LHCN-M2 (cell line): ENCODE data around the gene SLC25A21. TPM values are rescaled to one million over a fixed set of nuclear protein-coding genes. Genes with fewer than 3 reads are reported as not detected.
A peak's percentile ranks its signal among the peaks of the same experiment; 100 is the strongest.

Source experiments
- DNase-seq: peaks from one replicate; pipeline ENCODE4 v3.0.0-alpha.2; 2012; ENCODE audit warnings: low read depth
- total RNA-seq: library from RNA; depleted of rRNA; stranded (reverse); fragments of >200 nt; gene quantifications from 2 replicates; pipeline ENCODE4 v1.2.3, GENCODE V29; 2014

SLC25A21 gene
- total RNA-seq, 1 experiment from 2014 or later: 0.57 TPM

GRCh38 chr14:37143475-37143874 lies 28.9 kb downstream of the SLC25A21 start:
- no peak for DNase-seq

DNA sequence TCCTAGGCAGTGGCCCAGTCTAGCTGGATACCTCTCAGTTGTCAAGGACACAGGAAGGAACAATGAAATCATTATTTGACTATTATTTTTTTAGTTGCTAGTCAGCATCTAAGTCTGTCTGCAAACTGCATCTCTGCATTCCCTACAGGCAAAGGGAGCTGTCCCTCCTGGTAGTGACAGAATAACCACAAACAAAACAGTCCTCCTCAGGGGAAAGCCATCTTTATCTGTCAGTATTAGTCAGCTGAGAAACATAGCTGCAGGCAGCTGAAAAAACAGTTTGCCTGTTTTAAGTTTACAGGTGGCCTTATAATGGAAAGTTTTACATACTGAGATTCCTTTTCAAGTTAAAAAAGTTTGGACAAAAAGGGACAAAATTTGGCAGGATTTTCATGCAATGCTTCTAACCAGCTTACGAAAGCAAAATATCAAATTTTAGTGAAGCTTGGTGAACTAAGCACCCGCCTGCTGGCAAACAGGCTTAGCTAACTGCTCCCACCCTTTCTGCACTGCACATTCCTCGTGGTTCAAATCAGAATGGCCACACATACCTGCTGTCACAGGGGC lies 29.5 kb downstream of the SLC25A21 start:
- DNase-seq: peak; percentile 94

- peak; percentile 26 for DNase-seq
These were observed 32.2 kb downstream of the SLC25A21 start for GRCh38 chr14:37140176-37140575.

DNA sequence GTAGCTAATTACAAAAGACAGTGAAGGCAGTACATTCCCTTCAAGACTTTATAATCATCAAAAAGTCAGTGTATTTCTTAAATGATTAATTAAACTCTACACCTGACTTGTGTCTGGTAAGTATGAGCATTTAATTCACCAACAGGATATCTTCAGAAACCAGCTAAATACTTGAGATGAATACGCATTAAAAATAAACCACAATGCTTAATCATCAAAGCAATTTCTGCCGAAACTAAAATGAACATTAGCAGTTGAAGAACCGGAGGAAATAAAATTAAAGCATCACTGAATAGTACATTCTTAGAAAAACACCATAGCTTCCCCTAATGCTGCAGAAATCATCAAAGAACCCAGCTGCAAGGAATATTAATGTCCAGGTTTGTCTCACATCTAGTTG lies 32.7 kb downstream of the SLC25A21 start:
- peak; percentile 51 for DNase-seq

GRCh38 chr14:37138898-37139297 lies 33.5 kb downstream of the SLC25A21 start:
- peak; percentile 38 for DNase-seq

- no peak for DNase-seq
These were observed 39.0 kb downstream of the SLC25A21 start for GRCh38 chr14:37133284-37133913.

GRCh38 chr14:37131205-37131604 lies 41.2 kb downstream of the SLC25A21 start:
- DNase-seq: no peak

DNA sequence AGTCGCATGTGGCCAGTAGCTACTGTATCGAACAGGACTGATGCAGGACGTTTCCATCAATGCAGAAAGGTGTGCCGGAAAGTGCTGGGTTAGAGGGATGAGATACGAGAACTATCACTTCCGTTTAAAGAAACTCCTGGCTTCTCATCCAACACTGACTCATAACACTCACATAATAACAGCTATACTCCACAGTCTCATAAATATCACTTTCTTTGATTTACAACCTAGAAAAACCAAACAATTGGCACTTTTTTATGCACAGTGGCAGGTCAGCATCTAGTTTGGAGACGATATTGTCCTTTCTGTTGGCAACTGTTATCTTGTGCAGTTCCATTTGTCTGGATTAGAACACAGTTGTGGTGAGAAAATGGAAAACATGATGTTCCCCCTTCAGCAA lies 43.4 kb downstream of the SLC25A21 start:
- DNase-seq: no peak

- DNase-seq: peak; percentile 22
These were observed 47.8 kb downstream of the SLC25A21 start for GRCh38 chr14:37124614-37125013.

- DNase-seq: no peak
These were observed 49.3 kb downstream of the SLC25A21 start for GRCh38 chr14:37122919-37123639.

GRCh38 chr14:37122288-37122687 lies 50.1 kb downstream of the SLC25A21 start:
- peak; percentile 66 for DNase-seq

GRCh38 chr14:37118673-37119366 lies 53.6 kb downstream of the SLC25A21 start:
- DNase-seq: no peak

GRCh38 chr14:37116933-37117849 lies 55.2 kb downstream of the SLC25A21 start:
- DNase-seq: peak; percentile 91

DNA sequence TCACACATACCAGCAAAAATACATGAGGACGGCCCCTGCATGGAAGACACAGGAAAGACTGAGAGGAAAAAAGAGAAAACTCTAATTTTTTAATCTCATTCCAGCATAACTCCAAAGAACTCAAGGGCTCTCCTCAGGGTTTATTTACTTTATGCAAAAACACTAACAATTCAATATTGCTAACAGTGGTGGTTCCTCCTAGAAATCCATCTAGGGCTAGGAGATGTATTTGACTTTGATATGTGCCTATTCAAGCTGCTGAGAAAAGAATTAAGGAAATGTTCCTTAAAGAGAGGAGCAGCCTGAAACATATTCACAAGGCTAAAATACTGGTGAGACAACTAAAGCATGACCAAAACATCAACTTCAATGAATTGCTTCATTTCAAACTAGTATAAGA lies 57.0 kb downstream of the SLC25A21 start:
- no peak for DNase-seq

DNA sequence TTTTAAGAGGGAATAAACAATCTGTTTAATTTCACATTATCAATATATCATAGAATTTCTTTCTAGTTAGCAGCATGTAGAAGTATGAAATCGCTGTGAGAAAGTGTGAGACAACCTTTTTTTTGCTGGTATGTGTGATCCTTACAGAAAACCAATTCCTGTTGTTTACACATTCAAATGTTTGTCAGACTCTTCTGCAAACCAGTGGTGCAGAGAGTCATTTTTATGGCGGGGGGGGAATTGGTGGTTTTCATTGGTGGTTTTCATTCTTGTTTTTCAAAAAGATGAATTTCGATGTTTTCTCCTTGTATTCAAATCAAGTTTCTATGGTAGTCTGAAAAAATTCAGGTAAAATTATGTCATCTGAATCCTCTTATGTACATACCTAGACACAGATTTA lies 57.8 kb downstream of the SLC25A21 start:
- no peak for DNase-seq

GRCh38 chr14:37114002-37114401 lies 58.4 kb downstream of the SLC25A21 start:
- peak; percentile 47 for DNase-seq

- DNase-seq: no peak
These were observed 74.3 kb downstream of the SLC25A21 start for GRCh38 chr14:37098132-37098531.

DNA sequence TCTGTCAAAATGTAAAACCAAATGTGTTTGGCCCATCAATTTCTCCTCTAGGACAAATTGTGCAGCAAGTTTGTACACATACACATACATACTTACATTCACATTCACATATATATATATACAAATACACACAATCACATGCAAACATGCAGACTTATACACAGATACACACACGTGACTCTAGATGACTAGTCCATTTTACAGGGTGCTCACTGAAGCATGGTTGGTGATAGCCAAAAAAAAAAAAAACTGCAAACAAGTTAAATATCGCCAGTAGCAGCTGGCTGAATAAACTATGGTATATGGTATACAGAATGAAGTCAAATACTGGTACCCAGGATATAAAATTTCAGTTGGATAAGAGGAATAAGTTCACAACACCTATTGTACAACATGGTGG lies 77.9 kb downstream of the SLC25A21 start:
- DNase-seq: no peak

- DNase-seq: peak; percentile 17
These were observed 79.0 kb downstream of the SLC25A21 start for GRCh38 chr14:37093364-37093763.

DNA sequence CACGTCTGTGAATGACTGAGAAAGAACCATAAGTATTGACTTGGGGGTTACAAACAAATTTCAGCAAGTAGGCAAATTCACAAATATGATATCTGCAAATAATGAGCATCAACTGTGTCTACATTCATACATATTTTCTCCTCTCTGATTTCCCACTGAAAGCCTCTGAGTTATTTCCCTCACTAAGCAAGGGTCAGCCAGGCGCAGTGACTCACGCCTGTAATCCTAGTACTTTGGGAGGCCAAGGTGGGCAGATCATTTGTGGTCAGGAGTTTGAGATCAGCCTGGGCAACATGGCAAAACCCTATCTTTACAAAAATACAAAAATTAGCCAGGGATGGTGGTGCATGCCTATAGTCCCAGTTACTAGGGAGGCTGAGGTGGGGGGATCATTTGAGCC lies 80.8 kb downstream of the SLC25A21 start:
- peak; percentile 62 for DNase-seq

- DNase-seq: no peak
These were observed 82.4 kb downstream of the SLC25A21 start for GRCh38 chr14:37090026-37090425.
